GM12878 (cell line): ENCODE data around the gene PRRC2B. TPM values are rescaled to one million over a fixed set of nuclear protein-coding genes. Genes with fewer than 3 reads are reported as not detected.

Source experiments
- ATAC-seq: fragments of 200-7000 bp; cut with Tn5 transposase; 3 replicates; pipeline ENCODE4 v1.9.1; 2020; ENCODE audit warnings: mild to moderate bottlenecking, moderate library complexity
- BruUV-seq: library from RNA; stranded (reverse); fragments of 400-500 nt; replicated peaks from 2 replicates; lab custom pipeline; 2021; lab: Mats Ljungman, UMichigan
- CTCF ChIA-PET: fragments of 300-600 bp; sonication (Branson Sonifier 250); formaldehyde crosslinking; extraction: SDS; loops from one replicate; lab custom pipeline; 2021; ENCODE audit warnings: inconsistent platforms; lab: Yijun Ruan, JAX
- POLR2A ChIA-PET: fragments of 350-600 bp; formaldehyde crosslinking; extraction: SDS; loops from one replicate; lab custom pipeline; 2021; ENCODE audit warnings: inconsistent platforms; lab: Charles Lee
- RAD21 ChIA-PET: fragments of 300-600 bp; sonication (Branson Sonifier 250); formaldehyde crosslinking; loops from one replicate; lab custom pipeline; 2023; ENCODE audit warnings: antibody characterized with exemption; ENCODE audit not compliant: unreplicated experiment; lab: Charles Lee
- SMC1A ChIA-PET: fragments of 300-600 bp; sonication (Branson Sonifier 250); formaldehyde crosslinking; loops from one replicate; lab custom pipeline; 2023; ENCODE audit not compliant: unreplicated experiment, uncharacterized antibody; lab: Charles Lee
- DNase-seq: peaks from one replicate; pipeline ENCODE4 v3.0.0-alpha.2; 2011; ENCODE audit warnings: low read depth, low spot score
- FAIRE-seq: peaks from 3 replicates; lab custom pipeline; 2011; peaks lifted over from hg19 to GRCh38; lab: Jason Lieb, UNC
- H2AFZ ChIP-seq: 2 replicates; pipeline ENCODE4 v1.6.0; 2011; ENCODE audit warnings: low read depth, low read length, control low read depth; ENCODE audit not compliant: control insufficient read depth
- H3K27ac ChIP-seq: 2 replicates; pipeline ENCODE4 v1.5.1; 2011; ENCODE audit warnings: control low read depth; ENCODE audit not compliant: control insufficient read depth, insufficient read depth
- H3K27me3 ChIP-seq, 2 experiments: replicated peaks in 1 of 2; 2 replicates each; pipeline versions ENCODE4 v1.6.0 to v1.6.1; 2011; ENCODE audit warnings: low read length in 1 of 2; ENCODE audit not compliant: control insufficient read depth in 2 of 2, insufficient read depth in 2 of 2
- H3K36me3 ChIP-seq, 2 experiments: 2 replicates each; pipeline ENCODE4 v1.5.1; 2011; ENCODE audit warnings: low read length in 1 of 2; ENCODE audit not compliant: control insufficient read depth in 2 of 2, insufficient read depth in 2 of 2
- H3K4me1 ChIP-seq: 2 replicates; pipeline ENCODE4 v1.6.1; 2011; ENCODE audit warnings: mild to moderate bottlenecking, low read length, moderate library complexity, mixed read lengths; ENCODE audit not compliant: control insufficient read depth, insufficient read depth
- H3K4me2 ChIP-seq: 2 replicates; pipeline ENCODE4 v1.6.0; 2011; ENCODE audit warnings: control low read depth; ENCODE audit not compliant: control insufficient read depth, insufficient read depth
- H3K4me3 ChIP-seq: fragments of 200-600 bp; sonication (generic); 2 replicates; pipeline ENCODE4 v1.5.1; 2016
- H3K79me2 ChIP-seq: 2 replicates; pipeline ENCODE4 v1.6.0; 2011; ENCODE audit warnings: low read length; ENCODE audit not compliant: control insufficient read depth, insufficient read depth
- H3K9ac ChIP-seq: 2 replicates; pipeline ENCODE4 v1.8.0; 2011; ENCODE audit warnings: low read length, control low read depth, mixed read lengths; ENCODE audit not compliant: control insufficient read depth, insufficient read depth
- H3K9me3 ChIP-seq: replicated peaks from 3 replicates; pipeline ENCODE4 v1.5.1; 2011; ENCODE audit warnings: mild to moderate bottlenecking, low read length; ENCODE audit not compliant: control insufficient read depth, insufficient read depth
- H4K20me1 ChIP-seq: 2 replicates; pipeline ENCODE4 v1.6.0; 2011; ENCODE audit not compliant: control insufficient read depth, insufficient read depth
- BCL11A ChIP-seq: IDR thresholded peaks from 2 replicates; pipeline ENCODE4 v1.6.1; 2011; ENCODE audit warnings: low read depth, low read length
- CHD4 ChIP-seq: fragments of 200-600 bp; sonication (generic); IDR thresholded peaks from 2 replicates; pipeline ENCODE4 v1.6.1; 2016; ENCODE audit warnings: mild to moderate bottlenecking
- JUNB ChIP-seq: IDR thresholded peaks from 2 replicates; pipeline ENCODE4 v1.6.1; 2016; ENCODE audit warnings: antibody characterized with exemption, mild to moderate bottlenecking
- MXI1 ChIP-seq: fragments of 150-350 bp; IDR thresholded peaks from 2 replicates; pipeline ENCODE4 v1.6.1; 2011; ENCODE audit warnings: low read depth, mild to moderate bottlenecking, inconsistent platforms, low read length, improper control_type of control experiment
- RCOR1 ChIP-seq: conservative IDR thresholded peaks from 2 replicates; pipeline ENCODE4 v1.6.1; 2012; ENCODE audit warnings: low read depth, low read length, improper control_type of control experiment
- RFX5 ChIP-seq: IDR thresholded peaks from 2 replicates; pipeline ENCODE4 v1.6.1; 2011; ENCODE audit warnings: low read depth, low read length, improper control_type of control experiment
- YY1 ChIP-seq: IDR thresholded peaks from 2 replicates; pipeline ENCODE4 v1.6.1; 2011; ENCODE audit warnings: low read depth, mild to moderate bottlenecking, low read length
- ZNF207 ChIP-seq: fragments of 450-650 bp; IDR thresholded peaks from 2 replicates; pipeline ENCODE4 v1.6.1; 2014; ENCODE audit warnings: antibody characterized with exemption, mild to moderate bottlenecking, borderline replicate concordance
- ZZZ3 ChIP-seq: IDR thresholded peaks from 2 replicates; pipeline ENCODE4 v1.6.1; 2011; ENCODE audit warnings: low read depth; ENCODE audit not compliant: control insufficient read depth, insufficient read length
- WGBS: methylation state at CpG from one replicate; pipeline ENCODE4 v1.1.6; 2016; ENCODE audit warnings: low lambda C conversion rate; ENCODE audit not compliant: insufficient replicate concordance, insufficient coverage; ENCODE audit errors: missing lambda C conversion rate; 5-methylcytosine and 5-hydroxymethylcytosine counted together
- in situ Hi-C: fragments of 300-500 bp; cut with MboI; formaldehyde crosslinking; loops from 9 replicates; pipeline ENCODE4 v1.14.3; 2018; ENCODE audit warnings: mixed read lengths
- intact Hi-C: fragments of 100-400 bp; cut with micrococcal nuclease; formaldehyde crosslinking; loops from one replicate; pipeline ENCODE4 v1.14.2; 2022; ENCODE audit not compliant: unreplicated experiment
- polyA plus RNA-seq, 11 experiments: library from polyadenylated mRNA; depleted of rRNA in 4 of 11; unstranded in 6 of 11; stranded (reverse) in 5 of 11; fragments of >200 nt; fragmentation: Nextera tagmentation in 4 of 11; fragmentation: Illumina TruSeq in 1 of 11; extraction: Ambion mirVana in 4 of 11; extraction: Trizol in 1 of 11; gene quantifications; 1 replicate in 1 of 11; 2 replicates in 10 of 11; pipeline versions ENCODE4 v1.2.1 to v1.2.3, GENCODE V29; 2011 to 2016; ENCODE audit warnings: inconsistent platforms in 2 of 11, missing spikeins in 2 of 11, low read depth in 1 of 11
- total RNA-seq, 4 experiments: library from RNA; depleted of rRNA in 3 of 4; stranded (reverse); fragments of >200 nt in 3 of 4; fragmentation: Illumina TruSeq in 1 of 4; extraction: Trizol in 1 of 4; gene quantifications; 2 replicates each; pipeline versions ENCODE4 v1.2.1 to v1.2.3, GENCODE V29; 2013 to 2021
- TF ChIP-seq, protein P1 (sequence below): IDR thresholded peaks from 2 replicates; pipeline ENCODE4 v1.6.1; 2012; ENCODE audit warnings: low read depth, low read length, improper control_type of control experiment
- TF ChIP-seq, protein P2 (sequence below): fragments of 450-650 bp; IDR thresholded peaks from 2 replicates; pipeline ENCODE4 v1.6.1; 2017; ENCODE audit warnings: mild to moderate bottlenecking, moderate library complexity
- TF ChIP-seq, protein P3 (sequence below): IDR thresholded peaks from 2 replicates; pipeline ENCODE4 v1.6.1; 2011; ENCODE audit warnings: borderline replicate concordance, low read depth, mild to moderate bottlenecking, moderate library complexity, mixed read lengths, low read length; ENCODE audit not compliant: insufficient read depth; ENCODE audit errors: extremely low read length
- TF ChIP-seq, protein P4 (sequence below): fragments of 450-650 bp; IDR thresholded peaks from 2 replicates; pipeline ENCODE4 v1.6.1; 2017; ENCODE audit warnings: antibody characterized with exemption, mild to moderate bottlenecking, moderate library complexity
- TF ChIP-seq, protein P5 (sequence below): fragments of 450-650 bp; IDR thresholded peaks from 2 replicates; pipeline ENCODE4 v1.6.1; 2014; ENCODE audit warnings: mild to moderate bottlenecking

The PRRC2B gene
- total and polyA plus RNA-seq, 10 of the 15 experiments (the other 5 are each of a cell fraction or from before 2014, with no cell fraction given): 0.84 to 155 (median 28.7) TPM

DNA sequence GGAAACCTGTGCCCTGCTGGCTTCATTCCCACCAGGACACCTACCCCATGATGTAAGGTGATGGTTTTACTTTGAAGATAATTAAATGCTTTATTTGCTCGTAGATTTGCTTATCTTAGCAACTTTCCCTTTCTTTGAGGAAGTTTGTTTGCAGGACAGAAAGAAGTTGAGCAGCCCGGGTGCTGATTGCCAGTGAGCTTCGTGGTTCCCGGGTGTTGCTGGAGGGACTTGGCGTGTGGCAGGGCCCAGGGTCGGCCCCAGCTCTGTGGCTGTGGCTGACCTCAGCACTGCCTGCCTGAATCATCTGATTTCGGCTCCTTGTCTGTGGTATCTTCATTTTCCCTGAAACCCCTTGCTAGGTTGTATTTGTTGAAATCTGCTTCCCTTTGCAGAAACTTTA is 117.5 kb downstream of the PRRC2B start:
- POLR2A ChIA-PET: no interaction called here
- peaks cover 4 to 15% of the 10 kb centered on the region in 2 experiments; a peak in 3 of 4 replicates for H3K36me3 ChIP-seq
- no peak for TF ChIP-seq ZZZ3
- TF ChIP-seq, protein P1, sequence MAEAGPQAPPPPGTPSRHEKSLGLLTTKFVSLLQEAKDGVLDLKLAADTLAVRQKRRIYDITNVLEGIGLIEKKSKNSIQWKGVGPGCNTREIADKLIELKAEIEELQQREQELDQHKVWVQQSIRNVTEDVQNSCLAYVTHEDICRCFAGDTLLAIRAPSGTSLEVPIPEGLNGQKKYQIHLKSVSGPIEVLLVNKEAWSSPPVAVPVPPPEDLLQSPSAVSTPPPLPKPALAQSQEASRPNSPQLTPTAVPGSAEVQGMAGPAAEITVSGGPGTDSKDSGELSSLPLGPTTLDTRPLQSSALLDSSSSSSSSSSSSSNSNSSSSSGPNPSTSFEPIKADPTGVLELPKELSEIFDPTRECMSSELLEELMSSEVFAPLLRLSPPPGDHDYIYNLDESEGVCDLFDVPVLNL: no peak
- TF ChIP-seq, protein P2, sequence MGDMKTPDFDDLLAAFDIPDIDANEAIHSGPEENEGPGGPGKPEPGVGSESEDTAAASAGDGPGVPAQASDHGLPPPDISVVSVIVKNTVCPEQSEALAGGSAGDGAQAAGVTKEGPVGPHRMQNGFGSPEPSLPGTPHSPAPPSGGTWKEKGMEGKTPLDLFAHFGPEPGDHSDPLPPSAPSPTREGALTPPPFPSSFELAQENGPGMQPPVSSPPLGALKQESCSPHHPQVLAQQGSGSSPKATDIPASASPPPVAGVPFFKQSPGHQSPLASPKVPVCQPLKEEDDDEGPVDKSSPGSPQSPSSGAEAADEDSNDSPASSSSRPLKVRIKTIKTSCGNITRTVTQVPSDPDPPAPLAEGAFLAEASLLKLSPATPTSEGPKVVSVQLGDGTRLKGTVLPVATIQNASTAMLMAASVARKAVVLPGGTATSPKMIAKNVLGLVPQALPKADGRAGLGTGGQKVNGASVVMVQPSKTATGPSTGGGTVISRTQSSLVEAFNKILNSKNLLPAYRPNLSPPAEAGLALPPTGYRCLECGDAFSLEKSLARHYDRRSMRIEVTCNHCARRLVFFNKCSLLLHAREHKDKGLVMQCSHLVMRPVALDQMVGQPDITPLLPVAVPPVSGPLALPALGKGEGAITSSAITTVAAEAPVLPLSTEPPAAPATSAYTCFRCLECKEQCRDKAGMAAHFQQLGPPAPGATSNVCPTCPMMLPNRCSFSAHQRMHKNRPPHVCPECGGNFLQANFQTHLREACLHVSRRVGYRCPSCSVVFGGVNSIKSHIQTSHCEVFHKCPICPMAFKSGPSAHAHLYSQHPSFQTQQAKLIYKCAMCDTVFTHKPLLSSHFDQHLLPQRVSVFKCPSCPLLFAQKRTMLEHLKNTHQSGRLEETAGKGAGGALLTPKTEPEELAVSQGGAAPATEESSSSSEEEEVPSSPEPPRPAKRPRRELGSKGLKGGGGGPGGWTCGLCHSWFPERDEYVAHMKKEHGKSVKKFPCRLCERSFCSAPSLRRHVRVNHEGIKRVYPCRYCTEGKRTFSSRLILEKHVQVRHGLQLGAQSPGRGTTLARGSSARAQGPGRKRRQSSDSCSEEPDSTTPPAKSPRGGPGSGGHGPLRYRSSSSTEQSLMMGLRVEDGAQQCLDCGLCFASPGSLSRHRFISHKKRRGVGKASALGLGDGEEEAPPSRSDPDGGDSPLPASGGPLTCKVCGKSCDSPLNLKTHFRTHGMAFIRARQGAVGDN: no peak
- no peak for TF ChIP-seq CHD4
- no peak for TF ChIP-seq JUNB
- no peak for TF ChIP-seq RCOR1
- TF ChIP-seq MXI1: no peak
- TF ChIP-seq, protein P3, sequence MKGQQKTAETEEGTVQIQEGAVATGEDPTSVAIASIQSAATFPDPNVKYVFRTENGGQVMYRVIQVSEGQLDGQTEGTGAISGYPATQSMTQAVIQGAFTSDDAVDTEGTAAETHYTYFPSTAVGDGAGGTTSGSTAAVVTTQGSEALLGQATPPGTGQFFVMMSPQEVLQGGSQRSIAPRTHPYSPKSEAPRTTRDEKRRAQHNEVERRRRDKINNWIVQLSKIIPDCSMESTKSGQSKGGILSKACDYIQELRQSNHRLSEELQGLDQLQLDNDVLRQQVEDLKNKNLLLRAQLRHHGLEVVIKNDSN: no peak
- TF ChIP-seq, protein P4, sequence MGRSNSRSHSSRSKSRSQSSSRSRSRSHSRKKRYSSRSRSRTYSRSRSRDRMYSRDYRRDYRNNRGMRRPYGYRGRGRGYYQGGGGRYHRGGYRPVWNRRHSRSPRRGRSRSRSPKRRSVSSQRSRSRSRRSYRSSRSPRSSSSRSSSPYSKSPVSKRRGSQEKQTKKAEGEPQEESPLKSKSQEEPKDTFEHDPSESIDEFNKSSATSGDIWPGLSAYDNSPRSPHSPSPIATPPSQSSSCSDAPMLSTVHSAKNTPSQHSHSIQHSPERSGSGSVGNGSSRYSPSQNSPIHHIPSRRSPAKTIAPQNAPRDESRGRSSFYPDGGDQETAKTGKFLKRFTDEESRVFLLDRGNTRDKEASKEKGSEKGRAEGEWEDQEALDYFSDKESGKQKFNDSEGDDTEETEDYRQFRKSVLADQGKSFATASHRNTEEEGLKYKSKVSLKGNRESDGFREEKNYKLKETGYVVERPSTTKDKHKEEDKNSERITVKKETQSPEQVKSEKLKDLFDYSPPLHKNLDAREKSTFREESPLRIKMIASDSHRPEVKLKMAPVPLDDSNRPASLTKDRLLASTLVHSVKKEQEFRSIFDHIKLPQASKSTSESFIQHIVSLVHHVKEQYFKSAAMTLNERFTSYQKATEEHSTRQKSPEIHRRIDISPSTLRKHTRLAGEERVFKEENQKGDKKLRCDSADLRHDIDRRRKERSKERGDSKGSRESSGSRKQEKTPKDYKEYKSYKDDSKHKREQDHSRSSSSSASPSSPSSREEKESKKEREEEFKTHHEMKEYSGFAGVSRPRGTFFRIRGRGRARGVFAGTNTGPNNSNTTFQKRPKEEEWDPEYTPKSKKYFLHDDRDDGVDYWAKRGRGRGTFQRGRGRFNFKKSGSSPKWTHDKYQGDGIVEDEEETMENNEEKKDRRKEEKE: no peak
- TF ChIP-seq RFX5: no peak
- no peak for TF ChIP-seq YY1
- no peak for TF ChIP-seq ZNF207
- TF ChIP-seq, protein P5, sequence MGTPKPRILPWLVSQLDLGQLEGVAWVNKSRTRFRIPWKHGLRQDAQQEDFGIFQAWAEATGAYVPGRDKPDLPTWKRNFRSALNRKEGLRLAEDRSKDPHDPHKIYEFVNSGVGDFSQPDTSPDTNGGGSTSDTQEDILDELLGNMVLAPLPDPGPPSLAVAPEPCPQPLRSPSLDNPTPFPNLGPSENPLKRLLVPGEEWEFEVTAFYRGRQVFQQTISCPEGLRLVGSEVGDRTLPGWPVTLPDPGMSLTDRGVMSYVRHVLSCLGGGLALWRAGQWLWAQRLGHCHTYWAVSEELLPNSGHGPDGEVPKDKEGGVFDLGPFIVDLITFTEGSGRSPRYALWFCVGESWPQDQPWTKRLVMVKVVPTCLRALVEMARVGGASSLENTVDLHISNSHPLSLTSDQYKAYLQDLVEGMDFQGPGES: no peak
- no peak for TF ChIP-seq BCL11A

More for the DNA sequence above, 117.5 kb downstream of the PRRC2B start:
- ChIA-PET CTCF (no interaction called here), RAD21 (no interaction called here), SMC1A (no interaction called here)
- Histone ChIP-seq H3K4me3 (no peak overlapping the region), H3K4me1 (no peaks in the 10 kb centered on the region), H4K20me1 (no peaks in the 10 kb centered on the region), H3K4me2 (no peak overlapping the region), H3K27me3 (no peaks in the 10 kb centered on the region), H3K9ac (no peak overlapping the region), H3K9me3 (no peaks in the 10 kb centered on the region), H2AFZ (no peak overlapping the region), H3K79me2 (no peaks in the 10 kb centered on the region), H3K27ac (no peak overlapping the region)
- FAIRE-seq (no peak), ATAC-seq (no peak), DNase-seq (no peak)
- intact Hi-C loops (no loop called here), in situ Hi-C loops (no loop called here)
- WGBS: 76% methylated on average over 7 of the region's 7 CpGs
- no TSS peak for BruUV-seq
